Kidney epithelial cell (primary cell): ENCODE data around the gene ENTPD6. TPM values are rescaled to one million over a fixed set of nuclear protein-coding genes. Genes with fewer than 3 reads are reported as not detected.

Source experiments
- DNase-seq: peaks from one replicate; pipeline ENCODE4 v3.0.0-alpha.2; 2010; ENCODE audit warnings: low read depth
- H3K27me3 ChIP-seq: 2 replicates; pipeline ENCODE4 v1.6.0; 2011; ENCODE audit warnings: low read length; ENCODE audit not compliant: control insufficient read depth, insufficient read depth
- H3K36me3 ChIP-seq: 2 replicates; pipeline ENCODE4 v1.5.1; 2011; ENCODE audit warnings: low read length; ENCODE audit not compliant: control insufficient read depth, insufficient read depth
- H3K4me3 ChIP-seq: 2 replicates; pipeline ENCODE4 v1.5.1; 2011; ENCODE audit warnings: low read depth, mild to moderate bottlenecking, control low read depth, low read length
- total RNA-seq: library from RNA; depleted of rRNA; stranded (reverse); fragments of >200 nt; gene quantifications from 2 replicates; pipeline ENCODE4 v1.2.3, GENCODE V29; 2015
- TF ChIP-seq, protein P1 (sequence below): IDR thresholded peaks from 2 replicates; pipeline ENCODE4 v1.5.1; 2011; ENCODE audit warnings: mild to moderate bottlenecking, moderate library complexity, low read length, control low read depth, inconsistent platforms; ENCODE audit not compliant: insufficient read depth, poor library complexity, severe bottlenecking

Gene ENTPD6
- total RNA-seq, 1 donor from 2014 or later = 80.1 TPM

- TF ChIP-seq, protein P1, sequence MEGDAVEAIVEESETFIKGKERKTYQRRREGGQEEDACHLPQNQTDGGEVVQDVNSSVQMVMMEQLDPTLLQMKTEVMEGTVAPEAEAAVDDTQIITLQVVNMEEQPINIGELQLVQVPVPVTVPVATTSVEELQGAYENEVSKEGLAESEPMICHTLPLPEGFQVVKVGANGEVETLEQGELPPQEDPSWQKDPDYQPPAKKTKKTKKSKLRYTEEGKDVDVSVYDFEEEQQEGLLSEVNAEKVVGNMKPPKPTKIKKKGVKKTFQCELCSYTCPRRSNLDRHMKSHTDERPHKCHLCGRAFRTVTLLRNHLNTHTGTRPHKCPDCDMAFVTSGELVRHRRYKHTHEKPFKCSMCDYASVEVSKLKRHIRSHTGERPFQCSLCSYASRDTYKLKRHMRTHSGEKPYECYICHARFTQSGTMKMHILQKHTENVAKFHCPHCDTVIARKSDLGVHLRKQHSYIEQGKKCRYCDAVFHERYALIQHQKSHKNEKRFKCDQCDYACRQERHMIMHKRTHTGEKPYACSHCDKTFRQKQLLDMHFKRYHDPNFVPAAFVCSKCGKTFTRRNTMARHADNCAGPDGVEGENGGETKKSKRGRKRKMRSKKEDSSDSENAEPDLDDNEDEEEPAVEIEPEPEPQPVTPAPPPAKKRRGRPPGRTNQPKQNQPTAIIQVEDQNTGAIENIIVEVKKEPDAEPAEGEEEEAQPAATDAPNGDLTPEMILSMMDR = no peak
- Histone ChIP-seq H3K4me3 (no peak overlapping the region), H3K36me3 (no peaks in the 10 kb centered on the region), H3K27me3 (no peaks in the 10 kb centered on the region)
- no peak for DNase-seq
Measured at GRCh38 chr20:25242231-25242630, 46.7 kb downstream of the ENTPD6 start.

DNA sequence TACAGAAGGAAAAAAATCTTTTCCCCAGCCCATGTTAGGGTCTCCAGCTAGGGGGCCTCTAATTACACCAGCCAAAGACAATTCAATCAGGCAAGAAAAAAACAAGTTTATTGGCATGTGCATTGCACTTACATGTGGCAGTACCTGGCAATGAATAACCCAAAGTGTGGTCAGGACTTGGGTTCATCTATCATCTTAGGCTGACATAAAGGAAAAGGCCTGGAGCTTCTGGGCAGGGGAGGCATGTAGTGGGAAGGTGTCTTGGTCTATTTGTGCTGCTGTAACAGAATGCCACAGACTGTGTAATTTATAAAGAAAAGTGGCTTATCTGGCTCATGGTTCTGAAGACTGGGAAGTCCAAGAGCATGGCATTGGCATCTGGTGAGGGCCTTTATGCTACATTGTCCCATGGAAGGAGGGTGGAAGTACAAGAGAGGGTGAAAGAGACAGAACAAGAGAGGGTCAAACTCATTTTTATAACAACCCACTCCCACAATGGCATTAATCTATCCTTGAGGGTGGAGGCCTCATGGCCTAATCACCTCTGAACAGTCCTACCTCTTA lies 48.0 kb downstream of the ENTPD6 start:
- Histone ChIP-seq H3K27me3 (no peaks in the 10 kb centered on the region), H3K36me3 (no peaks in the 10 kb centered on the region), H3K4me3 (no peak overlapping the region)
- no peak for DNase-seq
- TF ChIP-seq, protein P1 = no peak

DNA sequence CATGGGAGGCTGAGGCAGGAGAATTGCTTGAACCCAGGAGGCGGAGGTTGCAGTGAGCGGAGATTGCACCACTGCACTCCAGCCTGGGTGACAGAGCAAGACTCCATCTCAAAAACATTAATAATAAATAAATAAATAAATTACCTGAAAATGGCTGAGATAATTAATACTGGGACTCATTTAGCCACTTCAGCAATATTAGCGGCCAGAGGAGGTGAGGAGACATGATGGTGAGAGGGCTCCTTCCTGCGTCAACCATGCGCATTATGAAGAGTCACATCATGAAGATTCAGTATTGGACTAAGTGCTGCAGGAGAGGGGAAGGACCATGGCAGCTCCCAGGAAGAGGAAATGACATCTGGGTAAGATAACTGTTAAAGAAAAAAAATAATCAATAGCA lies 49.5 kb downstream of the ENTPD6 start:
- no peaks in the 10 kb centered on the region for H3K27me3 ChIP-seq
- no peak for DNase-seq
- no peaks in the 10 kb centered on the region for H3K36me3 ChIP-seq
- TF ChIP-seq, protein P1 = no peak
- H3K4me3 ChIP-seq = no peak overlapping the region

- Histone ChIP-seq H3K36me3 (no peaks in the 10 kb centered on the region), H3K4me3 (no peak overlapping the region), H3K27me3 (no peaks in the 10 kb centered on the region)
- DNase-seq = no peak
- TF ChIP-seq, protein P1 = no peak
Measured at GRCh38 chr20:25245461-25245860, 49.9 kb downstream of the ENTPD6 start.

DNA sequence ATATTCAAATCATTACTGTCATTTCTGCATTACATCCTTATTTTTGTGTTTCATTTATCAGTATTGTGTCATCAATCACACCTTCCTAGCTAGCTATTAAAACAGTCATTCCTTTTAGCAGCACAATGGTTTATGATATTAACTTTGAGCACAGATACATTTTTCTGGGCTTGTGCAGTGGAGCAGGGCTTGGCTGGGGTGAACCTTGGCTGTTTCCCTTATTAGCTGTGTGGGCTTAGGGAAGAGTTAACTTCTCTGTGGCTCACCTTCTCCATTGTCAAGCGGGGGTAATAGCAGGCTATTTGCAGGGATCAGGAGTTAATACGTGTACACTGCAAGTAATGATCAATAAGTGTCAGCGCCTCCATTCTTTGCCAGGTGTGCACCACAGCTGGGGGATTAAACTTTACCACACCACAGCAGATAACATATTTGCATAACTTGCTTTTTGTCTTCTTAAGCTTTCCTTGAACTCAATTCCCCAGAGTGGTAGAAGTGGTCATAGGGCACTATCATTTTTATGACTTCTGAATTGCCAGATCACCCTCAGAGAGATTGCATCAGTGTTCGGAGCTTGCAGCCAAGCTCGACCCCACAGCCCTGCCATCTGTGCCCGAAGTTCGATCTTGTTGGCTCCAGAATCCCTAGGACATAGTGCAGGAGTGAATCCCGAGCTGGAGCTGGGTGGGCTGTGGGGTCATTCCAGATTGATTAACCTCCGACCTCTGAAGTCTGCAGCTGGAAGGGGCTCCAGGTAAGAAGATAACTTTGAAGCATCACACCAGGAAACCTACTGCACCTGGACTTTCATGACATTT lies 50.9 kb downstream of the ENTPD6 start:
- DNase-seq = no peak
- TF ChIP-seq, protein P1 = no peak
- H3K27me3 ChIP-seq = no peaks in the 10 kb centered on the region
- H3K4me3 ChIP-seq = no peak overlapping the region
- H3K36me3 ChIP-seq = no peaks in the 10 kb centered on the region
